Fibroblast of gingiva (primary cell): ENCODE data around the gene LRRC14B.
"Not testable (repeated sequence)": the region's sequence is repeated elsewhere in the genome, so short reads cannot be mapped to it uniquely, and the experiment has no call there.

Experiments
- DNase-seq: peaks from one replicate; pipeline ENCODE4 v3.0.0-alpha.2; 2011; ENCODE audit warnings: low read depth

Gene LRRC14B

DNA sequence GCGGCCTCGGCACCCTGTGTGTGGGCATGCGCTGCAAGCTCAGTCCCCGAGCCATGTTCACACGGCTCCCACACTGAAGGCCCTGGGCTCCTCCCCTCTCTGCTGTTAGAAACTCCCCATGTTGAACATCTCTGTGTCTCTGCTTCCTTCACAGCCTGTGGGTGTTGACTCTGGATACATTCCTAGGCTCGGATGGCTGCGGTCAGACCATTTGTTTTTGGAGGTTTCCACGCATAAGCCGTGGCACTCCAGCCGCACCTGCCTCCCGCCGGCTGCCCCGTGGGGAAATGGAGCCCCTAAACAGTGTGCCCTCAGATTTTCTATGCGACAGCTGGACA, 31.2 kb upstream of the LRRC14B start:
- no peak for DNase-seq

DNA sequence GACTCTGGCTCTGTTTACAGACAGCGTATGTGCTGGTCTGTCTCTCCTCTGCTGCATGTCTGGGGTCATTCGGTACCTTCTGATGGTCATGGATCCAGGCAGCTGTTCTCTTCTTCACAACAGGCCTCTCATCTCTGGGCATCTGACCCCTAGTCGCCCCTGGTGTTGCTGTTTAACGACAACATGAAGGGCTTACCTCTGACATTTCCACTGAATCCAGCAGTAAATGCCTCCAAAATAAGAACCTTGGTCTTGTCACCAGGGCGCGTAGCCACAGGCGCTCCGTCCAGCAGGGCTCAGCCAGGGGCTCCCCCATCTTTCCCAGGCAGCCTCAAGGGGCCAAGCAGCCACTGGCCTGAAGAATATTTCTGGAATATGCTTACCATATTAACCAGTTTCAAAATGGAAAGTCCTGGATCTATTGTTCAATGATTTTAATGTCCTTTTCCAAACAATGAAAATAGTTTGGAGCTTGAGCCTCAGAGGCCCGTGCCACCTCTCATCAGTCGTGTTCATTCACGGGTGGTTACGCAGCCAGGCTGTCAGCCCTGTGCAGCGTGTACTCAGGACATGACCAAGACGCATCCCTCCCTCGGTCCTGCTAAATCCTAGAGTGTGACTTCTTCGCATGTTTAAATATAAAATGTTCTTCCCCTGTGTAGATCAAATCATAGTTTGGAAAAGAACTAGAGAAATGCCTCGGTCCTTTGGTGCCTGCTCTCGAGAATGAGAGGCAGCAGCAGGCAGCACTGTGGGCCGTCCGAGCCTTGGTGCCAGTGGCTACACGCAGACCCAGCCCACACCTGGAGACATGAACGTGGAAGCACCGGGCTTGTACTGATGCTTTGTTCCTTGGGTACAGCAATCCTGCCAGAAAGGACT, 30.1 kb upstream of the LRRC14B start:
- DNase-seq: no peak

DNA sequence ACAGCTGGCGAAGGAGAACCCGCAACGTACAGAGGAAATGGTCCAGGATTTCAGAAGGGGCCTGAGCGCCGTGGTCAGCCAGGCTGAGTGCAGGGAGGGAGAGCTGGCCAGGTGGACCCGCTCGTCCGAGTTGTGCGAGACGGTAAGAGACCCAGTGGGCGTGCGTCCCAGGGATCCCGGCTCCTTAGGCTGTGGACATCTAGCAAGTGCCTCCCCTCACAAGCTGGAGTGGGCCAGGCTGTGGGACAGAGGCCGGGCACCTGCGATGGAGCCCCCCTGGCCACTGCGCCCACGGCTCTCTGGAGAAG, 29.5 kb upstream of the LRRC14B start:
- DNase-seq: no peak

DNA sequence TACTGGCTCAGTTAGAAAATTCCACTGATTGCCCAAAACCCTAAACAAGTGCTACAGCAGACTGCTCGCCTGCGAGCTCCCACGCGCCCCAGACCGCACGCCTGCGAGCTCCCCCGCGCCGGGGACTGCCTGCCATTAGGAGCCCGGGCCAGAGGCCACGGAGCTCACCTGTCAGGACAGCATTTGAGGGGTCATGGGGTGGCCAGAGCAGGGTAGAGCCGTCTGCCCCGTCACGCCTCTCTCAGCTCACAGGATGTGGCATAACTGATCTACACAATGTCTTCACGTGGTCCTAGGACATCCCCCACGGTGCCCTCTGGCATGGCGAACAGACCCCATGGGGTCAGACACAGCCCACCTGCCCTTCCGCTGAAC, 29.1 kb upstream of the LRRC14B start:
- DNase-seq: no peak

DNA sequence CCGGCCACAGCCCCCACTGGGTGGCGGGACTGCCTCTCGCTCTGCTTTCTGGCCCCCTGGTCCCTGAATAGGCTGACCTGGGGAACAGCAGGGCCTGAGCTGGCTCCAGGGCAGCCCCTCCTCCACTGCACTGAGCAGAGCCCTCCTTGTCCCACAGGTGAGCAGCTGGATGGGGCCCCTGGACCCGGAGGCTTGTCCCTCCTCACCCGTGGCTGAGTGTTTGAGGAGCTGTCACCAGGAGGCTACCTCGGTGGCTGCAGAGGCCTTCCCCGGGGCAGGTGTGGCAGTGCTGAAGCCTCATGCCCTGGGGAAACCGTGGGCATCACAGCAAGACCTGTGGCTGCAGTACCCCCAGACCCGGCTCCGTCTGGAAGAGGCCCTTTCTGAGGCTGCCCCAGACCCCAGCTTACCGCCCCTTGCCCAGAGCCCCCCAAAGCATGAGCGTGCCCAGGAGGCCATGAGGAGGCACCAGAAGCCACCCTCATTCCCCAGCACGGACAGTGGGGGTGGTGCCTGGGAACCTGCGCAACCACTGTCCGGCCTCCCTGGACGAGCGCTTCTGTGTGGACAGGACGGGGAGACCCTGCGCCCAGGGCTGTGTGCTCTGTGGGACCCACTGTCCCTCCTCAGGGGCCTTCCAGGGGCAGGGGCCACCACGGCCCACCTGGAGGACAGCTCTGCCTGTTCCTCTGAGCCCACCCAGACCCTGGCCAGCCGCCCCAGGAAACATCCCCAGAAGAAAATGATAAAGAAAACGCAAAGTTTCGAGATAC, 28.5 kb upstream of the LRRC14B start:
- no peak for DNase-seq

DNA sequence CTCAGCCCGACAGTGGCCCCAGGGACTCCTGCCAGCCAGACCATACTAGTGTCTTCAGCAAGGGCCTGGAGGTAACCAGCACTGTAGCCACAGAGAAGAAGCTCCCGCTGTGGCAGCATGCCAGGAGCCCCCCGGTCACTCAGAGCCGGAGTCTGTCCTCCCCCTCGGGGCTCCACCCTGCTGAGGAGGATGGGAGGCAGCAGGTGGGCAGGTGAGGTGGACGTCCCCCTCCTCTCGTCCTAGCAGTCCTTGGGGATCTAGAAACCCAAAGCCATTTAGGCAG, 28.0 kb upstream of the LRRC14B start:
- DNase-seq: no peak

DNA sequence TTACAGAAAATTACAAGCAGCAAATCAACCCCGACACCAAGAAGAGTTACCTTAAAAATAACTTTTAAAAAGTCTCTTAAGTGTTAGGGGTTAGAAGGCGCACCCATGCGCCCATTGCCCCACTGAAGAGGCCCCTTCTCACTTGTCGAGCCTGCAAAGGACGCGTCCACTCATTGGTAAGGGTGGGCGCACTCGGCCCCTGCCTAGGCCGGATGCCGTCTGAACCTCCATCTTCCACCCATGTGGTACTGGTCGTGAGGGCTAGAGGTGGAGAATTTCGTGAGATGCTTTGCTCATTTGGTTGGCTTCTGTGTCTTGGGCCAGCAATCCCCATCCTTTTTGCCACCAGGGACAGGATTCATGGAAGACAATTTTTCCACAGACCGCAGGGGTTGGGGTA, 27.5 kb upstream of the LRRC14B start:
- no peak for DNase-seq

DNA sequence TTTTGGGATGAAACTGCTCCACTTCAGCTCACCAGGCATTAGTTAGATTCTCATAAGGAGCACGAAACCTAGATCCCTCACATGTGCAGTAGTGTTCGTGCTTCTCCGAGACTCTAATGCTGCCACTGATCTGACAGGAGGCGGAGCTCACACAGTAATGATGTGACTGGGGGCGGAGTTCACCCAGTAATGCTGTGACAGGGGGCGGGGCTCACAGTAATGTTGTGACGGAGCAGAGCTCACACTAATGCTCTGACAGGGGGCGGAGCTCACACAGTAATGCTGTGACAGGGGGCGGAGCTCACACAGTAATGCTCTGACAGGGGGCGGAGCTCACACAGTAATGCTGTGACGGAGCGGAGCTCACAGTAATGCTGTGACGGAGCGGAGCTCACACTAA, 27.1 kb upstream of the LRRC14B start:
- no peak for DNase-seq

DNA sequence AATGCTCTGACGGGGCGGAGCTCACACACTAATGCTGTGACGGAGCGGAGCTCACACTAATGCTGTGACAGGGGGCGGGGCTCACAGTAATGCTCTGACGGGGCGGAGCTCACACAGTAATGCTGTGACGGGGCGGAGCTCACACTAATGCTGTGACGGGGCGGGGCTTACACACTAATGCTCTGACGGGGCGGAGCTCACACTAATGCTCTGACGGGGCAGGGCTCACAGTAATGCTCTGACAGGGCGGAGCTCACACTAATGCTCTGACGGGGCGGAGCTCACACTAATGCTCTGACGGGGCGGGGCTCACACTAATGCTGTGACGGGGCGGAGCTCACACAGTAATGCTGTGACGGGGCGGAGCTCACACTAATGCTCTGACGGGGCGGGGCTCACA, 26.5 kb upstream of the LRRC14B start:
- DNase-seq: not testable (repeated sequence)

DNA sequence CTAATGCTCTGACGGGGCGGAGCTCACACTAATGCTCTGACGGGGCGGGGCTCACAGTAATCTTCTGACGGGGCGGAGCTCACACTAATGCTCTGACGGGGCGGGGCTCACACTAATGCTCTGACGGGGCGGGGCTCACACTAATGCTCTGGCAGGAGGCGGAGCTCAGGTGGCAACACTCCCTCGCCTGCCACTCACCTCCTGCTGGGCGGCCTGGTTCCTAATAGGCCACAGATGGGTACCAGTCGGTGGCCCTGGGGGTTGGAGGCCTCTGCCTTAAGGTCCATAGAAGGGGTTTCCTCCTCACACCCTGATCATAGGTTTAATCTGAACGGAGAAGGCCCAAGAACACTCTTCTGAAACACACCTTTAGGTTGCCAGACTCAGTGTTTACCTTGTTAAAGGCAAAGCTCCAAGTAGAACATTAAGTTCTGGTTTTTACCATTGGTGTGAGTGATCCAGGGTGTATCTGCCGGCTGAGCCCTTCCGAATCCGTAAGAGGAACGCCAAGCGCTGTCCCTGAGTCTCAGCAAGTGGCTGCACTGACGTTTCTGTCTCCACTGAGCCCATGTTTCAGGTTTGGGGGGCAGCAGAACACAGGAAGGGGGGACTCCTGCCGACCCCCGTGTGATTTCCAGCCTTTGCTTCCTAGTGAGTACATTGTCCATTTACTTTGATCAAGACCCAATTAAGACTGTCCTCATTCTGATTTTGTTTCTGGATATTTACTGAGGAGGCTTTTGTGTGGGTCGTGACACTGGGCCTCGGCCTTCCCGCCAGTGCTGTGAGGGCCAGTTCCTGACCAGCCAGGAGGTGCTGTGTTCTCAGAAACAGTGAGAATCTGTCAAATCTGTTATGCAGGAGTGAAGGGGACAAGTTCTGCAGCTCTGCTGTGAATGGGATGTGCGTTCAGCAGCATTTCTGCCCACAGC, 24.6 kb upstream of the LRRC14B start:
- no peak for DNase-seq

DNA sequence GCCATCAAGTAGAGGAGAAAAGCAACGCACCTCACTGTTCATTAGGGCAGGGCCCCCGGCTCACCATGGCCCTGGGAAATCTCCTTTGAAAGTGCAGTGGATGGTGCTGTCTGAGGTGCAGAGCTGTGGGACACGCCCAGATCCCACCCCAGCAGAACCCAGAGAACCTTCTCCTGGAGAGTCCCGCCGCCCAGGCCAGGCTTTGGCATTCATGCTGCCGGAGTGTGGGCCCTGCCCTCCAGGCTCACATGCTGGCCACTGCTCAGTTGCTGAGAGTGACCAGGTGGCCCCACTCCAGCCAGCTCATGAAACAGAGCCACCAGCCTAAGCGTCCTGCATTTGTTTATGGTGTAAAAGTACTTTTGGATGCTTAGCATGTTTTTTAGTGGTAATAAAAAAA, 23.8 kb upstream of the LRRC14B start:
- DNase-seq: no peak

DNA sequence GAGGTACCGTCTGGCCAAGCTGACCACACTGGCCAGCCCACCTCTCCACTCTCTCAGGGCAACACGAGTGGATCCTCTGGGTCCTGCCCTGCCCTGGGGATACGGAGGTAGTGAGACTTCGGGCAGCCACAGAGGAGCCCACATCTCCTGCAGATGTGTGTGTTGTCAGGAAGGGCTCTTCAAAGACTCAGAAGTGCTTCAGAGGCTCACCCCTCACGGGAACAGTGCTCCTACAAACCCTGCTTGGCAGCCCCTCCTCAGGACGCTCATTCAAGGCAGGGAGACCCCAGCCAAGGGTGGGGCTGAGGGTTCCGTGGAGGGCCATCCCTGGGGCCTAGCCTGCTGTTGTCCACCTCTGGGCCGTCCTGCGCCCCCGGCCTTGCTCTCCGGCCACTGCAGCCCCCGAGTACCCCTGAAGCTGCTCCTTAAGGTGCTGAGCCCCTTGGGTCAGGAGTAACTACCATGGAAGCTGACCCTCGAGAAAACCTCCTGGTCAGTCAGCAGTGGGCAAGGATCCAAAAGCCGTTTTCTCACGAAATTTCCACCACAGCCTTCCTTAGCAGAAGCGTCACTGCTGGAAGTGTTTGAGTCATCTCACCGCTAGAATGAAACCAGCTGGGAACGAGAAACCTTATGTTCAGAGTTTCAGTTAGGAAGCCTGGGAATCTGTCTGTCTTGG, 23.2 kb upstream of the LRRC14B start:
- DNase-seq: peak; percentile 87

DNA sequence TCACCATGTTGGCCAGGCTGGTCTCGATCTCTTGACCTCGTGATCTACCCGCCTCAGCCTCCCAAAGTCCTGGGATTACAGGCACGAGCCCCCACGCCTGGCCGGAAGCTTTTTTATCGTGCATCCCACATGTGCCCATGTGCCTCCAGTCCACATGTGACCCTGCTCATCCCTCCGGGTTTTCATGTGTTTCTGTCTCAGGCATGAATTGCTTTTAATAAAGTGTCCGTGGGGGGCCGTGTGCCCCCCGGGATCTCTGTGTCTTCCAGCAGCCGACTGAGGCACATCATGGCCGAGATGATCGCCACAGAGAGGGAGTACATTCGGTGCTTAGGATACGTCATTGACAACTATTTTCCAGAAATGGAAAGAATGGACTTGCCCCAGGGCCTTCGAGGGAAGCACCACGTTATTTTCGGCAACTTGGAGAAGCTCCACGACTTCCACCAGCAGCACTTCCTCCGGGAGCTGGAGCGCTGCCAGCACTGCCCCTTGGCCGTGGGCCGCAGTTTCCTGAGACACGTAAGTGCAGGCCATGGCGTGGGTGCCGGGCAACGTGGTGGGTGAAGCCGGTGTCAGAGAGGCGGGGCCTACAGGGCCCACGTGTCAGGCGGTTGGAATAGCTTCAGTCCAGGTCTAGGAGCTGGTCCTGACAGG, 22.1 kb upstream of the LRRC14B start:
- peak; percentile 48 for DNase-seq

DNA sequence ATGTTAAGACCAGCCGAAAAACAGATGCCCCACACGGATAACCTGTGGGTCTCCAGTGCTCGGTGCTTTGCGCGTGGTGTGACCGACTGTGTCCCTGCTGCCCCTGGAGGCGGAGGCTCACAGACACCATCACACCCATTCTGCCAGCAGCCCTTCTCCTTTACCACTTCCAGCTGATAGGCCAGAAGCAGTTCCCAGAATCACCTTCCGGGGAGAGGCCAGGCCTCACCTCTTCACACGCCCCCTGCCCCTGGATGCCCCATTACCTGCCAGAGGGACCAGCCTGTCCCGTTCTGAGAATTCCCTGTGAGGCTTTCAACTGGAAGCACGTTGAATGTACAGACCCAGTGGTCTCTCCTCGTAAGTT, 21.6 kb upstream of the LRRC14B start:
- no peak for DNase-seq

DNA sequence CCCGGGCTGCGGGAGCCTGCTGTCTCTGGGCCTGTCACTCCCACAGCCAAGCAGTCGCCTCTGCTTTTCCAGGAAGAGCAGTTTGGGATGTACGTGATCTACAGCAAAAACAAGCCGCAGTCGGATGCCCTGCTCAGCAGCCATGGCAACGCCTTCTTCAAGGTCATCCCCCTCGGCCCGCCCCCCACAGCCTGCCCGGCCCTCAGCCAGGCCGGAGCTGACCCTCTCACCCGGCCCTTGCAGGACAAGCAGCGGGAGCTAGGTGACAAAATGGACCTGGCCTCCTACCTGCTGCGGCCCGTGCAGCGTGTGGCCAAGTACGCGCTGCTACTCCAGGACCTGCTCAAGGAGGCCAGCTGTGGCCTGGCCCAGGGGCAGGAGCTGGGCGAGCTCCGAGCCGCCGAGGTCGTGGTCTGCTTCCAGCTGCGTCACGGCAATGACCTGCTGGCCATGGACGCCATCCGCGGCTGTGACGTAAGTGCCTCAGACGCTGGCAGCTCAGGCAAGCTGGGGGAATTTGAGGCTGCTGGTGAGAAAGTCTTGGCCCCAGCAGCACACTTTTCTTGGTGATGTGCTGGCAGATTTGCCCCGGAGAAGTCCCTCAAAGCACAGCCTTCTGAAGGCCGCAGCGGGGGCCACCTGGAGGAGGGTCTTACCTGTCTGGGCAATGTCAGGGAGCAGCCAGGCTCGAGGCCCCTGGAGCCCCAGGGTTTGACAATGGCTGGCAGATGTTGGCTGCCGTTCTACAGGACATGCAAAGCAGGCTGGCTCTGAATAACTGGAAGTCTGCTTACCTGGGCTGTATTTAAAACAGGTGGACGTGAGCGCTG, 20.1 kb upstream of the LRRC14B start:
- DNase-seq: no peak

DNA sequence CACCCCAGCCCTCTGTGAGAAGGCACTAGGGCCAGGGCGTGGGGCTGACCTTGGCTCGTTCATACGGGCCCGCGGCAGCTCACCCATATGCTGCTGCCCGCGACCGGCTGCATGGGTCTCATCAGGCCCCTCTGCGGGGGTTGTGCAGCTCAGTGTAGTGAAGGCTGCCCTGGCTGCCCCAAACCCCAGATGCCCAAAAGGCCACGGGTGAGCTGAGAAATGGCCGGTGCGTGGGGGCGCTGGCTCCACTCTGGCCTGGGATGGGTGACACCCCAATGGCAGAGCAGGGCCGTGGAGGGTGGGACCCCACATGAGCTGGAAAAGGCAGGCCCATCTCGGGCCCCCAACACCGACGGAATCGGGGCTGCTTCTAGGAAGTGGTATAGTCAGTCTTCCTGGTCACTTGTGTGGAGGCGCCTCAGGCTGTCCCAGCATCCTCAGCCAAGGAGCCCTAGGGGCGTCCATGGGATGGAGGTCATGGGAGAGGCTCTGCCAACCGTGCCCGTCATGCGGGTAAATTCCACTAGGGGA, 19.4 kb upstream of the LRRC14B start:
- DNase-seq: no peak

DNA sequence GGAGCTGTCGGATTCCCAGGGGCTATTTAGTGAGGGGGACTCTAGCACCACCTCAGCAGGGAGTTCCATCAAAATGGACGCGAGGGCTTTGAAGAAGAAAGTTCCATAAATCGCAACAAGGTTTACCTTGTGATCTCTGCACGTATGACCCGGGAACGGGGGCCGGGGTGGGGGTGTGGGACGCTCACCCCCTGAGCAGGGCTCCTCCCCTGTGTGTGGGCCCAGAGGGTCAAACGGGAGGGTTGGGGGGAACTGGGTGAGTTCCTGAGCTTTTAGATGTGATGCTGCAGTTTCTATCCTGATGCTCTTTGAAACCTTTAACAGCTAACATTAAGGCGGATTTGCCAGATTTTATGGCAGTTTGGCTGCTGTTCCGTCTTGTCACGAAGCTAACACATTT, 18.9 kb upstream of the LRRC14B start:
- DNase-seq: no peak

DNA sequence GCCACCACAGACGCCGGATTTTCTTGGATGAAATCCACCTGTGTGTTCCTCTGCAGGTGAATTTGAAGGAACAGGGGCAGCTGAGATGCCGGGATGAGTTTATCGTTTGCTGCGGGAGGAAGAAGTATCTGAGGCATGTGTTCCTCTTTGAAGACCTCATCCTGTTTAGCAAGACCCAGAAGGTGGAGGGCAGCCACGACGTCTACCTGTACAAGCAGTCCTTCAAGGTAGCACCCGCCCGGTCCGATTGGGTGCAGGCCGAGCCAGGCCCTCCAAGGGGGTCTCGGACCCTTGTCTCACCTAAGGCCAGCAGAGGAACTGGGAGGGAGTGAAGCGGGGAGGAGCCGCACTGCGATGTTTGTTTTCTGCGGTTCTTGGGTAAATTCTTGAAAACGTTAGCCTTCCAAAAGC, 18.4 kb upstream of the LRRC14B start:
- no peak for DNase-seq

DNA sequence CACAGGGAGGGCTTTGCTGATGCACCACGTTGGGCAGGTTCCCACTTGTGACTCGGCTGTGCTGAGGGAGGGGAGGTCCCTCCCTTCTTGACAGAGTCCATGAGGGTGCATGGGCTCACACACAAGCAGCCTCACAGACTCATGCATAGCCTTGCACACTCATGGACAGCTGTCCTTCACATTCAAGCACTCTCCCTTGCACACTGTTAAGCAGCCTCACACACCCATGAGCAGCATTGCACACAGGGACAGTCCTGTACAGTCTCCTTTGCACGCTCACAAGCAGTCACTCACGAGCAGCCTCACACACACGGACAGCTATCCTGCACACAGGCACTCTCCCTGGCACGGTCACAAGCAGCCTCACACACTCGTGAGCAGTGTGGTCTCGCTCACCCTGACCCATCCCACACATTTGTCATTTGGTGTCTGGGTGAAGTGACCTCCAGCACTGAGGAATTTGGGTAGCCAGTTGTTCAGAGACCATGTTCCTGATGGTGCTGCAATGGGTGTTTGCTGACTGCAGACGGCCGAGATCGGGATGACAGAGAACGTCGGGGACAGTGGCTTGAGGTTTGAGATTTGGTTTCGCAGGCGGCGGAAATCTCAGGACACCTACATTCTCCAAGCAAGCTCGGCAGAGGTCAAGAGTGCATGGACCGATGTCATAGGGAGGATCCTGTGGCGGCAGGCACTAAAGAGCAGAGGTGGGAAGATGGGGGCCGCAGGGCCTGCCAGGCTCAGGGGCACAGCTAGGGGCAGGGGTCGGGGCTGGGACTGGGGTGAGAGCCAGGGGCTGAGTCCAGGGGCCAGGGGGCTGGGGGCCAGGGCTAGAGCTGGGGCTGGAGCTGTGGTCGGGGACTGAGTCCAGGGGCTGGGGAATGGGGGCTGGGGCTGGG, 17.7 kb upstream of the LRRC14B start:
- DNase-seq: no peak

DNA sequence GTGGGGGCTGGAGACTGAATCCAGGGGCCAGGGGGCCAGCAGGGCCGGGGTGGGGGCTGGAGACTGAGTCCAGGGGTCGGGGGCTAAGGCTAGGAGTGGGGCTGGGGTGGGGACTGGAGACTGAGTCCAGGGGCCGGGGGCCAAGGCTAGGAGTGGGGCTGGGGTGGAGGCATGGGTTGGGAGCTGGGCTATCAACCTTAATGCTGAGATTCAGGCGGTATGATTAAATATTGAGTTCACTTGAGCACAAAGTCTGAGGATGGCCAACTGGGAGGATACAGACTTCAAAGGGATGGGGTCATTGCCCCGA, 17.0 kb upstream of the LRRC14B start:
- no peak for DNase-seq
